HepG2 (cell line): Measurements from ENCODE around the gene SPEM2. TPM values are rescaled to one million over a fixed set of nuclear protein-coding genes. Genes with fewer than 3 reads are reported as not detected.

Source experiments
- FOXA1 ChIP-seq, 2 experiments: fragments of 450-650 bp in 1 of 2; sonication (generic) in 1 of 2; formaldehyde crosslinking in 1 of 2; IDR thresholded peaks; 2 replicates each; pipeline versions ENCODE4 v1.4.0 to v1.6.1; 2016 to 2020; ENCODE audit warnings: missing genetic modification reagents in 1 of 2
- NFKBIZ ChIP-seq: IDR thresholded peaks from 2 replicates; pipeline ENCODE4 v1.6.1; 2018; ENCODE audit warnings: missing genetic modification reagents, missing compliant biosample characterization
- SETDB1 ChIP-seq: sonication (generic); formaldehyde crosslinking; IDR thresholded peaks from 2 replicates; pipeline ENCODE4 v1.5.1; 2020; ENCODE audit warnings: missing genetic modification reagents, mild to moderate bottlenecking, borderline replicate concordance
- SYNCRIP ChIP-seq: fragments of 200-400 bp; formaldehyde crosslinking; IDR thresholded peaks from 2 replicates; pipeline ENCODE4 v1.6.1; 2018; ENCODE audit warnings: mild to moderate bottlenecking, low read depth, low read length; ENCODE audit not compliant: insufficient read depth
- ZNF552 ChIP-seq: sonication (generic); formaldehyde crosslinking; IDR thresholded peaks from 2 replicates; pipeline ENCODE4 v1.9.0; 2022; ENCODE audit warnings: missing genetic modification reagents, mild to moderate bottlenecking, borderline replicate concordance
- ZNF614 ChIP-seq: IDR thresholded peaks from 2 replicates; pipeline ENCODE4 v1.6.1; 2018; ENCODE audit warnings: missing biosample characterization, missing genetic modification reagents, inconsistent platforms, borderline replicate concordance
- ZSCAN20 ChIP-seq: sonication (generic); formaldehyde crosslinking; IDR thresholded peaks from 2 replicates; pipeline ENCODE4 v1.4.0; 2020; ENCODE audit warnings: missing genetic modification reagents, mild to moderate bottlenecking, borderline replicate concordance
- polyA plus RNA-seq, 8 experiments: library from polyadenylated mRNA; depleted of rRNA in 3 of 8; stranded (reverse) in 7 of 8; unstranded in 1 of 8; fragments of >200 nt; fragmentation: Illumina TruSeq in 4 of 8; extraction: Trizol in 4 of 8; gene quantifications; 2 replicates each; pipeline versions ENCODE4 v1.2.1 to v1.2.3, GENCODE V29; 2011 to 2016; ENCODE audit warnings: low read depth in 4 of 8, missing spikeins in 1 of 8, mixed read lengths in 1 of 8; ENCODE audit not compliant: insufficient read depth in 1 of 8
- total RNA-seq, 5 experiments: library from RNA; depleted of rRNA; stranded (reverse); fragments of >200 nt; fragmentation: Illumina TruSeq; extraction: Trizol; gene quantifications; 2 replicates each; pipeline ENCODE4 v1.2.3, GENCODE V29; 2016; ENCODE audit warnings: low read depth in 1 of 5
- TF ChIP-seq, protein P1 (sequence below): sonication (generic); formaldehyde crosslinking; IDR thresholded peaks from 2 replicates; pipeline ENCODE4 v1.5.1; 2020; ENCODE audit warnings: mild to moderate bottlenecking, missing genetic modification reagents, moderate library complexity
- TF ChIP-seq, protein P2 (sequence below): IDR thresholded peaks from 2 replicates; pipeline ENCODE4 v1.6.1; 2016; ENCODE audit warnings: low read depth, missing genetic modification reagents, missing compliant biosample characterization
- TF ChIP-seq, protein P3 (sequence below): sonication (generic); formaldehyde crosslinking; IDR thresholded peaks from 2 replicates; pipeline ENCODE4 v1.4.0; 2020; ENCODE audit warnings: missing genetic modification reagents, borderline replicate concordance
- TF ChIP-seq, protein P4 (sequence below): conservative IDR thresholded peaks from 2 replicates; pipeline ENCODE4 v1.6.1; 2018; ENCODE audit warnings: missing genetic modification reagents

SPEM2 gene
- total and polyA plus RNA-seq, 2 of the 13 experiments (the other 11 are each of a cell fraction or from before 2014, with no cell fraction given): not detected

DNA sequence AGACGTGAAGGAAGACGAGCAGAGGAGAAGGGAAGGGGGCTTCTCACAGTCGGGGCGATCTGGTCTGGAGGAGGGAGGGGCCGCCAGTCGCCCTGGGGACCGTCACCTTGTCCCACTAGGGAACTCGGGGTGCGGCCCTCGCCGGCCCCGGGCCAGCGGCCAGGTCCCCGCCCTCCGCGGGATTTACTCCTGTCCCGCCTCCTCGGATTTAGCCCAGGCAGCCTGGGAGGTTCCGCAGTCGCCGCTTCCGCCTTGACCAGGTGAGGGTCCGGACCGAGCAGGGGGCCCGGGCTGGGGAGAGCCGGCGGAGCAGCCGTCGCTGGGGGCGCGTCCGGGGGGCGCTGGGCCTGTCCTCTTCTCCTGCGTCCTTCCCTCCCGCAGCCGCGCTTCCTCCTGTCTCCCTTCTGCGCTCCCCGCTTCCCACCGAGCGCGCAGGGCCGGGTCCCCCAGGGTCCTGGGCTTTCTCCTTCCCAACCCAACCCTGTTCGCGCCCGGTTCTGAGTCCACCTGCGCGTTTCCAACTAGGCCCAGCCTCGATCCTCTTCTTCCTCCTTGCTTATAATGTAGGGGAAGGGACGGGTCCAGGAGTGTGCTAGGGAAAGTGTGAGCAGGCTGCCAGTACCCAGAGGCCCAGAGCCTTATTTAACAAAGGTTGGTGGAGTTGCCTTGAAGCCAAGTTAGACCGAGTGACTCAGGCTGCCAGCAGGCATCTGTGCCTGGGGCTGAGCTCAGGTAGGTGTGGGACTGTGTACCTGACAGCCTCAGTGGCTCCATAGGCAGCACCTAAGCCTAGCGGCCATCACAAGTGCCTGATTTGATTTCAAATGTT is 44.3 kb upstream of the SPEM2 start, which contains the start of gene TNK1 (continued):
- TF ChIP-seq, protein P1, sequence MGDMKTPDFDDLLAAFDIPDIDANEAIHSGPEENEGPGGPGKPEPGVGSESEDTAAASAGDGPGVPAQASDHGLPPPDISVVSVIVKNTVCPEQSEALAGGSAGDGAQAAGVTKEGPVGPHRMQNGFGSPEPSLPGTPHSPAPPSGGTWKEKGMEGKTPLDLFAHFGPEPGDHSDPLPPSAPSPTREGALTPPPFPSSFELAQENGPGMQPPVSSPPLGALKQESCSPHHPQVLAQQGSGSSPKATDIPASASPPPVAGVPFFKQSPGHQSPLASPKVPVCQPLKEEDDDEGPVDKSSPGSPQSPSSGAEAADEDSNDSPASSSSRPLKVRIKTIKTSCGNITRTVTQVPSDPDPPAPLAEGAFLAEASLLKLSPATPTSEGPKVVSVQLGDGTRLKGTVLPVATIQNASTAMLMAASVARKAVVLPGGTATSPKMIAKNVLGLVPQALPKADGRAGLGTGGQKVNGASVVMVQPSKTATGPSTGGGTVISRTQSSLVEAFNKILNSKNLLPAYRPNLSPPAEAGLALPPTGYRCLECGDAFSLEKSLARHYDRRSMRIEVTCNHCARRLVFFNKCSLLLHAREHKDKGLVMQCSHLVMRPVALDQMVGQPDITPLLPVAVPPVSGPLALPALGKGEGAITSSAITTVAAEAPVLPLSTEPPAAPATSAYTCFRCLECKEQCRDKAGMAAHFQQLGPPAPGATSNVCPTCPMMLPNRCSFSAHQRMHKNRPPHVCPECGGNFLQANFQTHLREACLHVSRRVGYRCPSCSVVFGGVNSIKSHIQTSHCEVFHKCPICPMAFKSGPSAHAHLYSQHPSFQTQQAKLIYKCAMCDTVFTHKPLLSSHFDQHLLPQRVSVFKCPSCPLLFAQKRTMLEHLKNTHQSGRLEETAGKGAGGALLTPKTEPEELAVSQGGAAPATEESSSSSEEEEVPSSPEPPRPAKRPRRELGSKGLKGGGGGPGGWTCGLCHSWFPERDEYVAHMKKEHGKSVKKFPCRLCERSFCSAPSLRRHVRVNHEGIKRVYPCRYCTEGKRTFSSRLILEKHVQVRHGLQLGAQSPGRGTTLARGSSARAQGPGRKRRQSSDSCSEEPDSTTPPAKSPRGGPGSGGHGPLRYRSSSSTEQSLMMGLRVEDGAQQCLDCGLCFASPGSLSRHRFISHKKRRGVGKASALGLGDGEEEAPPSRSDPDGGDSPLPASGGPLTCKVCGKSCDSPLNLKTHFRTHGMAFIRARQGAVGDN: peak; percentile 75
- TF ChIP-seq ZNF552 (CRISPR knock-in tag) (no peak), FOXA1 (IDR thresholded peaks at IDR 0.05) (no peak), FOXA1 (CRISPR knock-in tag; IDR thresholded peaks at IDR 0.05) (no peak), ZNF614 (CRISPR knock-in tag) (no peak), NFKBIZ (CRISPR knock-in tag) (no peak), ZSCAN20 (CRISPR knock-in tag) (0 out of 2 replicates have a peak, but pooled peaks have one; percentile 27), SYNCRIP (no peak), SETDB1 (CRISPR knock-in tag) (no peak)
- TF ChIP-seq, protein P2, sequence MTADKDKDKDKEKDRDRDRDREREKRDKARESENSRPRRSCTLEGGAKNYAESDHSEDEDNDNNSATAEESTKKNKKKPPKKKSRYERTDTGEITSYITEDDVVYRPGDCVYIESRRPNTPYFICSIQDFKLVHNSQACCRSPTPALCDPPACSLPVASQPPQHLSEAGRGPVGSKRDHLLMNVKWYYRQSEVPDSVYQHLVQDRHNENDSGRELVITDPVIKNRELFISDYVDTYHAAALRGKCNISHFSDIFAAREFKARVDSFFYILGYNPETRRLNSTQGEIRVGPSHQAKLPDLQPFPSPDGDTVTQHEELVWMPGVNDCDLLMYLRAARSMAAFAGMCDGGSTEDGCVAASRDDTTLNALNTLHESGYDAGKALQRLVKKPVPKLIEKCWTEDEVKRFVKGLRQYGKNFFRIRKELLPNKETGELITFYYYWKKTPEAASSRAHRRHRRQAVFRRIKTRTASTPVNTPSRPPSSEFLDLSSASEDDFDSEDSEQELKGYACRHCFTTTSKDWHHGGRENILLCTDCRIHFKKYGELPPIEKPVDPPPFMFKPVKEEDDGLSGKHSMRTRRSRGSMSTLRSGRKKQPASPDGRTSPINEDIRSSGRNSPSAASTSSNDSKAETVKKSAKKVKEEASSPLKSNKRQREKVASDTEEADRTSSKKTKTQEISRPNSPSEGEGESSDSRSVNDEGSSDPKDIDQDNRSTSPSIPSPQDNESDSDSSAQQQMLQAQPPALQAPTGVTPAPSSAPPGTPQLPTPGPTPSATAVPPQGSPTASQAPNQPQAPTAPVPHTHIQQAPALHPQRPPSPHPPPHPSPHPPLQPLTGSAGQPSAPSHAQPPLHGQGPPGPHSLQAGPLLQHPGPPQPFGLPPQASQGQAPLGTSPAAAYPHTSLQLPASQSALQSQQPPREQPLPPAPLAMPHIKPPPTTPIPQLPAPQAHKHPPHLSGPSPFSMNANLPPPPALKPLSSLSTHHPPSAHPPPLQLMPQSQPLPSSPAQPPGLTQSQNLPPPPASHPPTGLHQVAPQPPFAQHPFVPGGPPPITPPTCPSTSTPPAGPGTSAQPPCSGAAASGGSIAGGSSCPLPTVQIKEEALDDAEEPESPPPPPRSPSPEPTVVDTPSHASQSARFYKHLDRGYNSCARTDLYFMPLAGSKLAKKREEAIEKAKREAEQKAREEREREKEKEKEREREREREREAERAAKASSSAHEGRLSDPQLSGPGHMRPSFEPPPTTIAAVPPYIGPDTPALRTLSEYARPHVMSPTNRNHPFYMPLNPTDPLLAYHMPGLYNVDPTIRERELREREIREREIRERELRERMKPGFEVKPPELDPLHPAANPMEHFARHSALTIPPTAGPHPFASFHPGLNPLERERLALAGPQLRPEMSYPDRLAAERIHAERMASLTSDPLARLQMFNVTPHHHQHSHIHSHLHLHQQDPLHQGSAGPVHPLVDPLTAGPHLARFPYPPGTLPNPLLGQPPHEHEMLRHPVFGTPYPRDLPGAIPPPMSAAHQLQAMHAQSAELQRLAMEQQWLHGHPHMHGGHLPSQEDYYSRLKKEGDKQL (CRISPR knock-in tag): no peak
- TF ChIP-seq, protein P3, sequence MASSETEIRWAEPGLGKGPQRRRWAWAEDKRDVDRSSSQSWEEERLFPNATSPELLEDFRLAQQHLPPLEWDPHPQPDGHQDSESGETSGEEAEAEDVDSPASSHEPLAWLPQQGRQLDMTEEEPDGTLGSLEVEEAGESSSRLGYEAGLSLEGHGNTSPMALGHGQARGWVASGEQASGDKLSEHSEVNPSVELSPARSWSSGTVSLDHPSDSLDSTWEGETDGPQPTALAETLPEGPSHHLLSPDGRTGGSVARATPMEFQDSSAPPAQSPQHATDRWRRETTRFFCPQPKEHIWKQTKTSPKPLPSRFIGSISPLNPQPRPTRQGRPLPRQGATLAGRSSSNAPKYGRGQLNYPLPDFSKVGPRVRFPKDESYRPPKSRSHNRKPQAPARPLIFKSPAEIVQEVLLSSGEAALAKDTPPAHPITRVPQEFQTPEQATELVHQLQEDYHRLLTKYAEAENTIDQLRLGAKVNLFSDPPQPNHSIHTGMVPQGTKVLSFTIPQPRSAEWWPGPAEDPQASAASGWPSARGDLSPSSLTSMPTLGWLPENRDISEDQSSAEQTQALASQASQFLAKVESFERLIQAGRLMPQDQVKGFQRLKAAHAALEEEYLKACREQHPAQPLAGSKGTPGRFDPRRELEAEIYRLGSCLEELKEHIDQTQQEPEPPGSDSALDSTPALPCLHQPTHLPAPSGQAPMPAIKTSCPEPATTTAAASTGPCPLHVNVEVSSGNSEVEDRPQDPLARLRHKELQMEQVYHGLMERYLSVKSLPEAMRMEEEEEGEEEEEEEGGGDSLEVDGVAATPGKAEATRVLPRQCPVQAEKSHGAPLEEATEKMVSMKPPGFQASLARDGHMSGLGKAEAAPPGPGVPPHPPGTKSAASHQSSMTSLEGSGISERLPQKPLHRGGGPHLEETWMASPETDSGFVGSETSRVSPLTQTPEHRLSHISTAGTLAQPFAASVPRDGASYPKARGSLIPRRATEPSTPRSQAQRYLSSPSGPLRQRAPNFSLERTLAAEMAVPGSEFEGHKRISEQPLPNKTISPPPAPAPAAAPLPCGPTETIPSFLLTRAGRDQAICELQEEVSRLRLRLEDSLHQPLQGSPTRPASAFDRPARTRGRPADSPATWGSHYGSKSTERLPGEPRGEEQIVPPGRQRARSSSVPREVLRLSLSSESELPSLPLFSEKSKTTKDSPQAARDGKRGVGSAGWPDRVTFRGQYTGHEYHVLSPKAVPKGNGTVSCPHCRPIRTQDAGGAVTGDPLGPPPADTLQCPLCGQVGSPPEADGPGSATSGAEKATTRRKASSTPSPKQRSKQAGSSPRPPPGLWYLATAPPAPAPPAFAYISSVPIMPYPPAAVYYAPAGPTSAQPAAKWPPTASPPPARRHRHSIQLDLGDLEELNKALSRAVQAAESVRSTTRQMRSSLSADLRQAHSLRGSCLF (CRISPR knock-in tag): no peak
- TF ChIP-seq, protein P4, sequence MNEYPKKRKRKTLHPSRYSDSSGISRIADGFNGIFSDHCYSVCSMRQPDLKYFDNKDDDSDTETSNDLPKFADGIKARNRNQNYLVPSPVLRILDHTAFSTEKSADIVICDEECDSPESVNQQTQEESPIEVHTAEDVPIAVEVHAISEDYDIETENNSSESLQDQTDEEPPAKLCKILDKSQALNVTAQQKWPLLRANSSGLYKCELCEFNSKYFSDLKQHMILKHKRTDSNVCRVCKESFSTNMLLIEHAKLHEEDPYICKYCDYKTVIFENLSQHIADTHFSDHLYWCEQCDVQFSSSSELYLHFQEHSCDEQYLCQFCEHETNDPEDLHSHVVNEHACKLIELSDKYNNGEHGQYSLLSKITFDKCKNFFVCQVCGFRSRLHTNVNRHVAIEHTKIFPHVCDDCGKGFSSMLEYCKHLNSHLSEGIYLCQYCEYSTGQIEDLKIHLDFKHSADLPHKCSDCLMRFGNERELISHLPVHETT: no peak
